22Rv1 (cell line): Measurements from ENCODE around the gene FOCAD.

Experiments
- CTCF ChIP-seq: fragments of 450-650 bp; IDR thresholded peaks from 2 replicates; pipeline ENCODE4 v1.5.1; 2017; ENCODE audit warnings: mild to moderate bottlenecking
- ZFX ChIP-seq: fragments of 450-650 bp; IDR thresholded peaks from 2 replicates; pipeline ENCODE4 v1.6.1; 2017; ENCODE audit warnings: antibody characterized with exemption, borderline replicate concordance

GRCh38 chr9:20784196-20784595 is 100.1 kb downstream of the FOCAD start:
- TF ChIP-seq CTCF (no peak), ZFX (no peak)
